H1 (cell line): Measurements from ENCODE around the gene CCN6. TPM values are rescaled to one million over a fixed set of nuclear protein-coding genes. Genes with fewer than 3 reads are reported as not detected.

Experiments used
- KDM1A ChIP-seq: fragments of 200-600, 300-600 bp; sonication (generic); IDR thresholded peaks from 2 replicates; pipeline ENCODE4 v1.7.1; 2016; ENCODE audit warnings: mild to moderate bottlenecking, low read length, borderline replicate concordance
- SIN3A ChIP-seq, 2 experiments: IDR thresholded peaks in 1 of 2; conservative IDR thresholded peaks in 1 of 2; 2 replicates each; pipeline ENCODE4 v1.6.1; 2011 to 2012; ENCODE audit warnings: low read length in 2 of 2, improper control_type of control experiment in 1 of 2, low read depth in 1 of 2, mild to moderate bottlenecking in 1 of 2
- polyA plus RNA-seq, 7 experiments: library from polyadenylated mRNA; depleted of rRNA in 3 of 7; stranded (reverse) in 5 of 7; unstranded in 2 of 7; fragments of >200 nt in 5 of 7; fragments of 200-250 nt in 2 of 7; gene quantifications; 1 replicate in 5 of 7; 2 replicates in 1 of 7; 4 replicates in 1 of 7; pipeline versions ENCODE4 v1.2.1 to v1.2.3, GENCODE V29; 2011 to 2013; ENCODE audit warnings: missing spikeins in 2 of 7, mixed read lengths in 2 of 7
- total RNA-seq: library from RNA; stranded (reverse); fragmentation: NEBNext Ultra II Directional; extraction: Animal tissue kit (Norgen Biotek cat#: 25700); gene quantifications from 2 replicates; pipeline ENCODE4 v1.2.1, GENCODE V29; 2021

CCN6 gene
- total and polyA plus RNA-seq, 2 of the 8 experiments (the other 6 are each of a cell fraction or from before 2014, with no cell fraction given) = not detected

GRCh38 chr6:112019589-112019988 is 34.3 kb upstream of the CCN6 start (continued):
- no peak for TF ChIP-seq SIN3A (conservative IDR thresholded peaks at IDR 0.05 in 1 of 2, IDR thresholded peaks at IDR 0.05 in 1 of 2; ENCODE audit: low read depth in 1 of 2, low read length in 2 of 2)
- TF ChIP-seq KDM1A = no peak
- TF ChIP-seq, all 59 proteins: peak for 0
